ENCODE results near the gene PLS1. TPM values are rescaled to one million over a fixed set of nuclear protein-coding genes. Genes with fewer than 3 reads are reported as not detected.
"Not testable (repeated sequence)": the region's sequence is repeated elsewhere in the genome, so short reads cannot be mapped to it uniquely, and the experiment has no call there.

PLS1 gene
- total RNA-seq, 6 experiments from 2014 or later, result 0.64 to 1.4 (median 1.2) TPM

DNA sequence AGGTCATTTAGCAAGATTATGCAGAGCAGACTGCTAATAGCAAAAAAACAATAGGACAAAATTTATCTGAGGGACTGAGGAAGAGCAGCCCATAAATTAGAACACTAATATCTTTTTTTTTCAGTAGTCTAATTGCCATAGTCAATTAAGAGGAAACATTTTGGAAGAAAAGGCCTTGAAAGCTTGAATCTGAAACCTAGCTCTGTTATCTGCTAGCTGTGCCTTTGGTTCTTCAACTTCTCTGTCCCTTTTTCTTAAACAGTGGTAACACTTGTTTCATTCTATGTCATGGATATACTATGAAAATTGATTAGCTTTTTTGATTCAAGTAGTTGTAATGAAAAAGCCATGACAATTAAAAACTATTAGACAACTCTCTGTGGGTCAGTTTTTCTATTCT is 19.4 kb upstream of the PLS1 start:
- peak overlapping the region; percentile 98 for H3K27ac Mint-ChIP-seq
- no peaks in the 10 kb centered on the region for H3K9me3 Mint-ChIP-seq
- H3K4me1 Mint-ChIP-seq (ENCODE audit: low read depth), result peaks cover 47% of the 10 kb centered on the region
- TF ChIP-seq, protein P1, sequence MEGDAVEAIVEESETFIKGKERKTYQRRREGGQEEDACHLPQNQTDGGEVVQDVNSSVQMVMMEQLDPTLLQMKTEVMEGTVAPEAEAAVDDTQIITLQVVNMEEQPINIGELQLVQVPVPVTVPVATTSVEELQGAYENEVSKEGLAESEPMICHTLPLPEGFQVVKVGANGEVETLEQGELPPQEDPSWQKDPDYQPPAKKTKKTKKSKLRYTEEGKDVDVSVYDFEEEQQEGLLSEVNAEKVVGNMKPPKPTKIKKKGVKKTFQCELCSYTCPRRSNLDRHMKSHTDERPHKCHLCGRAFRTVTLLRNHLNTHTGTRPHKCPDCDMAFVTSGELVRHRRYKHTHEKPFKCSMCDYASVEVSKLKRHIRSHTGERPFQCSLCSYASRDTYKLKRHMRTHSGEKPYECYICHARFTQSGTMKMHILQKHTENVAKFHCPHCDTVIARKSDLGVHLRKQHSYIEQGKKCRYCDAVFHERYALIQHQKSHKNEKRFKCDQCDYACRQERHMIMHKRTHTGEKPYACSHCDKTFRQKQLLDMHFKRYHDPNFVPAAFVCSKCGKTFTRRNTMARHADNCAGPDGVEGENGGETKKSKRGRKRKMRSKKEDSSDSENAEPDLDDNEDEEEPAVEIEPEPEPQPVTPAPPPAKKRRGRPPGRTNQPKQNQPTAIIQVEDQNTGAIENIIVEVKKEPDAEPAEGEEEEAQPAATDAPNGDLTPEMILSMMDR (IDR thresholded peaks at IDR 0.05), result no peak
- H3K4me3 Mint-ChIP-seq, result peak overlapping the region; percentile 99
- no peak for DNase-seq
- peaks cover 6% of the 10 kb centered on the region; the same call in 1 of the 2 replicates for H3K36me3 Mint-ChIP-seq (ENCODE audit: low read depth)
- H3K27me3 Mint-ChIP-seq (ENCODE audit: insufficient read depth), result peaks cover 2% of the 10 kb centered on the region; the same call in 1 of the 2 replicates

DNA sequence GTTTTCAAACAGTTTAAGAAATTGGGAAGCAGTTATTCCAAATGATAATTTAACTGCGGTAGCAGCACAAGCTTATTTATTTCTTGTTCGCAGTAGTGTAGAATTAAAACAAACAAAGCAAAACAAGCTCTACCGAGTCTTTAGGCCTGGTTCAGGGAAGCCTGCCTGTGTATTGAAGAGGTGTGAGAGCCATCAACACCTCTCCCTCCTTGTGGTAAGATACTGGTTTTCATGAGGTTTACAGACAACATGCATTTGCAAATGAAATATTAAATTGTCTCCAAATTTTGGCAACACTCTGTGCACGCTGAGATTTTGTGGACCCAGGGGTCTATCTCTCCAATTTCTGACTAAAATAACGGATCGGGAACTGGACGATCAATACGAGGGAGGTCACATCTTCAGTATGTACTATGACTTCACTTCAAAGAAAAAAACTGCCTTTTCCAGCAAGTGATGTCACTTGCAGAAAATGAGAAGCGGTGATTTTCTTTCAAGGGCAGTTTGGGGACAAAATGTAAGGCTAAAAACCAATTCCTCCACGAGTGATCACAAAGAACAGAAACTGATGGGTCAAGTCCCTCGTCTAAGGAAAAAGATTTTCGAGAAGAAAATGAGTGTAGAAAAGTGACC is 18.4 kb upstream of the PLS1 start:
- H3K27me3 Mint-ChIP-seq (ENCODE audit: insufficient read depth), result peaks cover 4% of the 10 kb centered on the region
- peaks cover 6% of the 10 kb centered on the region; the same call in 1 of the 2 replicates for H3K36me3 Mint-ChIP-seq (ENCODE audit: low read depth)
- H3K4me3 Mint-ChIP-seq, result peak overlapping the region; percentile 99
- no peaks in the 10 kb centered on the region for H3K9me3 Mint-ChIP-seq
- H3K4me1 Mint-ChIP-seq (ENCODE audit: low read depth), result peaks cover 47% of the 10 kb centered on the region
- TF ChIP-seq, protein P1 (IDR thresholded peaks at IDR 0.05), result no peak
- H3K27ac Mint-ChIP-seq, result peak overlapping the region; percentile 98
- DNase-seq, result peak; percentile 30

DNA sequence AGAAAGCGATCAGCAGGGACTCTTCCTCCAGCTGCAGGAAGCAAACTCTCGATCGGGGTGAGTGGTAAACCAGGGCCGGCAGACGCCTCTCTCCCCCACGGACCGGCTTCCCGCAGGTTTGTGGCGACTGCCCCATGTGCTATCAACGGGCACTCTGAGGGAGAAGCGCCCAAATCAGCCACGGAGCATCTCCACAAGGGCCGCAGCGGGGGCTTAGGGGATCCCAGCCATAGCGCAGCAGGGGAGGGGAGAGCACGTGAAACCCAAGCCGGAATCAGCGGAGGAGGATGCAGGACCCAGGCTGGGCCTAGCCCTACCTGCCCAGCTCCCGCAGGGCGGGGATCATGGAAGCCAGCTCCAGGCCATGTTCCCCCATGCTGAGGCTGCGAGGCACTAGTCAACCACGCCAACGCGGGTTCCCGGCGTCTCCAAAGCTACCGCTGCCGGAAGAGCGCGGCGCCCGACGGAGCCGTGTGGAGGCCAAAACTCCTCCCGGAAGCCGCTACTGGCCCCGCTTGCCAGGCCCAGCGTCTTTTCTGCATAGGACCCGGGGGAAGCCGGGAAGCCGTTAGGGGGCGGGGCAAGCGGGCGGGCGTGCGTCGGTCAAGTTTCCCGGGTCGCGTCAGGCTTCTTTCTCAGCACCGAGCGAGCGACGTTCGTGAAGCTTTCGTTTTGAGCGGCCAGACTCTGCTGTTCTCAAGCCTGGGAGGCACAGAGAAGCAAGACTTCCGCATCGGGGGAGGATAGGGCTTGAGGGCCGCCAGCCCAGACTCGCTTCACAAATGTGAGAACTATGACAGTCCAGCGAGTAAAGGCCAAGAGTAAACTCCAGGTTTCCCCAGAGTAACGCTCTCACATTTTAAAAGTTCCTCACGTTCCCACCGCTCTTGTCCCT is 17.6 kb upstream of the PLS1 start, which contains the start of gene ATR:
Gene ATR, minus strand, starts transcription at position 405 of the 895 bp plus-strand sequence. Its CDS starts 29 bp downstream, at position 376.
- no peaks in the 10 kb centered on the region for H3K9me3 Mint-ChIP-seq
- TF ChIP-seq, protein P1 (IDR thresholded peaks at IDR 0.05), result peak; percentile 12; the same call in 1 of the 2 replicates
- peaks cover 47% of the 10 kb centered on the region for H3K4me1 Mint-ChIP-seq (ENCODE audit: low read depth)
- peaks cover 6% of the 10 kb centered on the region for H3K27me3 Mint-ChIP-seq (ENCODE audit: insufficient read depth)
- peak within 1 kb of the TSS; percentile 98 for H3K27ac Mint-ChIP-seq
- peak; percentile 92 for DNase-seq
- H3K36me3 Mint-ChIP-seq (ENCODE audit: low read depth), result peaks cover 6% of the 10 kb centered on the region; the same call in 1 of the 2 replicates
- peak within 1 kb of the TSS; percentile 99 for H3K4me3 Mint-ChIP-seq

DNA sequence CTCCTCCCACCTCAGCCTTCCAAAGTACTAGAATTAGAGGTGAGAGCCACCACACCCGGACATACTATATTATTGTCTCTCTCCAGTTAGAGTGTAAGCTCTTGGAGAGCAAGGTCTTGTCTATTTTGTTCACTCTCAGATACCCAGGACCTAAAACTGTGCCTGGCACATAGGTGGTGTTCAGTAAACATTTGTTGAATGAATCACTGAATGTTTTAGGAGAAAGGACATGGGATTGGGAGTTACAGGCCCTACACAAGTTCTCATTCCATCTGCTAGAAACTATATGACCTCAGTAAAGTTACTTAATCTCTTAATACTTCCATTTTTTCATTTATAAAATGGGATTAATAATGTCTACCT is 16.2 kb upstream of the PLS1 start:
- Mint-ChIP-seq H3K4me3 (peak overlapping the region; percentile 99), H3K9me3 (no peaks in the 10 kb centered on the region), H3K36me3 (ENCODE audit: low read depth) (peaks cover 6% of the 10 kb centered on the region; the same call in 1 of the 2 replicates), H3K27ac (peak overlapping the region; percentile 98; the same call in 1 of the 2 replicates), H3K4me1 (ENCODE audit: low read depth) (peaks cover 41% of the 10 kb centered on the region), H3K27me3 (ENCODE audit: insufficient read depth) (peaks cover 9% of the 10 kb centered on the region)
- no peak for DNase-seq
- TF ChIP-seq, protein P1 (IDR thresholded peaks at IDR 0.05), result no peak

DNA sequence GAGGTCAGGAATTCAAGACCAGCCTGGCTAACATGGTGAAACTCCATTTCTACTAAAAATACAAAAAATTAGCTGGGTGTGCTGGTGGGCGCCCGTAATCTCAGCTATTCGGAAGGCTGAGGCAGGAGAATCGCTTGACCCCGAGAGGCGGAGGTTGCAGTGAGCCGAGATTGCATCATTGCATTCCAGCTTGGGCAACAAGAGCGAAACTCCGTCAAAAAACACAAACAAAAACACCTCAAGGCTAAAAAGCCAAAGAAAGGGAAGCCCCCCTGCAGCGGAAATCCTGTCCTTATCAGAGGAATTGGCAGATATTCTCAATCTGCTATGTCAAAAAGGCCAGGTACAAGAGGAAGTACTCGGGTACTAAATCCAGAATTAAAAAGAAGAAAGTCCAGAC is 15.1 kb upstream of the PLS1 start:
- H3K9me3 Mint-ChIP-seq; H3K4me3 Mint-ChIP-seq; DNase-seq; H3K27me3 Mint-ChIP-seq (ENCODE audit: insufficient read depth); H3K27ac Mint-ChIP-seq; H3K36me3 Mint-ChIP-seq (ENCODE audit: low read depth): not testable (repeated sequence)
- H3K4me1 Mint-ChIP-seq (ENCODE audit: low read depth), result peaks cover 32% of the 10 kb centered on the region
